AG04449 (cell line): Measurements from ENCODE around the gene LRRC45.
"Not testable (repeated sequence)": the region's sequence is repeated elsewhere in the genome, so short reads cannot be mapped to it uniquely, and the experiment has no call there.

Experiments used
- CTCF ChIA-PET: fragments of 350-600 bp; formaldehyde crosslinking; extraction: SDS; loops from one replicate; lab custom pipeline; 2021; ENCODE audit warnings: antibody characterized with exemption; lab: Yijun Ruan, JAX
- POLR2A ChIA-PET: fragments of 400-600, 350-600 bp; formaldehyde crosslinking; extraction: SDS; loops from one replicate; lab custom pipeline; 2020; ENCODE audit warnings: antibody characterized with exemption, inconsistent platforms; lab: Yijun Ruan, JAX
- DNase-seq: peaks from one replicate; pipeline ENCODE4 v3.0.0-alpha.2; 2010; ENCODE audit warnings: low read depth, low spot score
- H3K4me3 ChIP-seq: 2 replicates; pipeline ENCODE4 v1.5.1; 2011; ENCODE audit warnings: low read depth, mild to moderate bottlenecking, control low read depth, low read length
- TF ChIP-seq, protein P1 (sequence below): IDR thresholded peaks from one replicate; pipeline ENCODE4 v1.5.1; 2011; ENCODE audit warnings: mild to moderate bottlenecking, moderate library complexity, low read length, control low read depth, inconsistent platforms; ENCODE audit not compliant: insufficient read depth; ENCODE audit errors: missing control alignments

The LRRC45 gene

DNA sequence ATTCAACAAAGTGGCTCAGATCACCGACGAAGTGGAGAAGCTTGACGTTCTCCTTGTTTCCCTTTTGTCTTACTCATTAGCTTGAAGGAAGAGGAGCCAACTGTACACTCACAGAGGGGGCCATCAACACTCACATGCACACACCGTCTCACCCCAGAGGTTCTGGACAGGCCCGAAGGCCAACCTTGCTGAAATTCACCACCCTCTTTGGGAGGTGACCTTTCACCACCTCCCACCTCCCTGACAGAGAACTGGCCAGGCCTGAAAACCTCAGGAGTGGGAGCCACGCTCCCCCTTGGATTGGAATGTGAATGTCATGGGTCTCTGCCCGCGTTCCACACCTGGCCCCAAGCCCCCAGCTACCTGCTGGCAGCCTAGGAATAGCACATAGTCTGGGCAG is 12.4 kb downstream of the LRRC45 start:
- no peak for DNase-seq
- POLR2A ChIA-PET: interaction anchor here (1.0 kb wide), 1 partner anchor 76 kb away, joined by 3 read pairs; no protein-coding TSS in a partner anchor
- CTCF ChIA-PET: interaction anchor here (0.7 to 7.4 kb wide), 5 partner anchors 12 to 120 kb away, joined by 3 to 39 read pairs (median 6); partner anchors contain the start of genes CENPX, GPS1, LRRC45 and NOTUM
- TF ChIP-seq, protein P1, sequence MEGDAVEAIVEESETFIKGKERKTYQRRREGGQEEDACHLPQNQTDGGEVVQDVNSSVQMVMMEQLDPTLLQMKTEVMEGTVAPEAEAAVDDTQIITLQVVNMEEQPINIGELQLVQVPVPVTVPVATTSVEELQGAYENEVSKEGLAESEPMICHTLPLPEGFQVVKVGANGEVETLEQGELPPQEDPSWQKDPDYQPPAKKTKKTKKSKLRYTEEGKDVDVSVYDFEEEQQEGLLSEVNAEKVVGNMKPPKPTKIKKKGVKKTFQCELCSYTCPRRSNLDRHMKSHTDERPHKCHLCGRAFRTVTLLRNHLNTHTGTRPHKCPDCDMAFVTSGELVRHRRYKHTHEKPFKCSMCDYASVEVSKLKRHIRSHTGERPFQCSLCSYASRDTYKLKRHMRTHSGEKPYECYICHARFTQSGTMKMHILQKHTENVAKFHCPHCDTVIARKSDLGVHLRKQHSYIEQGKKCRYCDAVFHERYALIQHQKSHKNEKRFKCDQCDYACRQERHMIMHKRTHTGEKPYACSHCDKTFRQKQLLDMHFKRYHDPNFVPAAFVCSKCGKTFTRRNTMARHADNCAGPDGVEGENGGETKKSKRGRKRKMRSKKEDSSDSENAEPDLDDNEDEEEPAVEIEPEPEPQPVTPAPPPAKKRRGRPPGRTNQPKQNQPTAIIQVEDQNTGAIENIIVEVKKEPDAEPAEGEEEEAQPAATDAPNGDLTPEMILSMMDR: no peak
- no peak overlapping the region for H3K4me3 ChIP-seq

DNA sequence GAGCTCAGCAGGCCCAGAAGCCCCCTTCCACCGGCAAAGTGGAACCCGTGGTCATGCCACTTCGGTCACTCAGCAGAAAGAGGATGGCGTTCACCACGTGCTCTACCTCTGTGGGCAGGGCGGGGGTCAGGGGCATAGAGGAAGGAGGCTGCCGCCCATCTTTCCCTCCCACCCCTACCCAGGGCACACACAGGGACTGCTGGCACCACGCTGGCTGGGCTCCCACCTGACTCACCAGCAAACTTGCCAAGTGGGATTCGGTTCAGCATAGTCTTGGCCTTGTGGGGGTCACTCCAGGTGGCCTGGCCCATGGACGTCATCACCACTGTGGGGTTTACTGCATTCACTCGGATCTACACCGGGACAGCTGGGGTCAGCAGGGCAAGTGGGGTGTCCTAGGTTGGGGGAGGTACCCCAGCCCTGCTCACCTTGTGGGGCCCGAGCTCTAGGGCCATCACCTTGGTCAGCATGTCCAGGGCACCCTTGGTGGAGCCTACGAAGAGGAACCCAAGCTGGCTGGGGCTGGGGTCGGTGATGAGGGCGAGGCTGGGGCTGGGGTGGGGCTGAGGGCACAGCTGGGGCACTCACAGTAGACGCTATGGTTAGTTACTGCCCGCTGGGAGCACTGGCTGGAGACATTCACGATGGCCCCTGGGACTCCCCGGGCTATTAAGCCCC is 13.0 kb downstream of the LRRC45 start:
- ChIA-PET POLR2A (interaction anchor here (1.0 kb wide), 1 partner anchor 77 kb away, joined by 3 read pairs; no protein-coding TSS in a partner anchor), CTCF (interaction anchor here (0.7 to 7.4 kb wide), 8 partner anchors 10 to 119 kb away, joined by 3 to 39 read pairs (median 4); partner anchors contain the start of genes CENPX, GPS1, LRRC45 and NOTUM)

DNA sequence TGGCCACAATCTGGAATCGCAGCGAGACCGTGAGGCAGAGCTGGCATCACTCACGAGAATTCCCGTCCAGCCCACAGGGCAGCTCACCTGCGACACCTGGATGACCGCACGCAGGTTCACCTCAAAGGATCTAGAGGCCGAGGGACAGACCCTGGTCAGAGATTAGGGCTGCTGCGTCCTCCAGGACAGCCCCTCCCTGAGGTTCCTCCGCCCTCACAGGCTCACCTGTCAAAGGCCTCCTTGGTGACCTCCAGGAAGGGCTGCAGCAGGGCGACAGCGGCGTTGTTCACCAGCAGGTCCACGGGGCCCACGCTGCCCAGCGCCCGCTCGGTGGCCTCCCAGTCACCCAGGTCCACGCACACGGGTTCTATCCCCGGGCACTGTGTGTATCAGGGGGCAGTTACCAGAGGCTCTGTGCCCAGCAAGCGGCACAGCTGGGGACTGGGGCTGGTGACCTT is 13.6 kb downstream of the LRRC45 start:
- TF ChIP-seq, protein P1: no peak
- peak overlapping the region; percentile 72 for H3K4me3 ChIP-seq
- DNase-seq: no peak
- POLR2A ChIA-PET: no interaction called here
- CTCF ChIA-PET: interaction anchor here (0.8 to 7.4 kb wide), 7 partner anchors 10 to 119 kb away, joined by 3 to 39 read pairs (median 5); partner anchors contain the start of genes CENPX, GPS1, LRRC45 and NOTUM

More for the DNA sequence above, 13.0 kb downstream of the LRRC45 start:
- H3K4me3 ChIP-seq: peak overlapping the region; percentile 72
- TF ChIP-seq, protein P1: no peak
- no peak for DNase-seq

DNA sequence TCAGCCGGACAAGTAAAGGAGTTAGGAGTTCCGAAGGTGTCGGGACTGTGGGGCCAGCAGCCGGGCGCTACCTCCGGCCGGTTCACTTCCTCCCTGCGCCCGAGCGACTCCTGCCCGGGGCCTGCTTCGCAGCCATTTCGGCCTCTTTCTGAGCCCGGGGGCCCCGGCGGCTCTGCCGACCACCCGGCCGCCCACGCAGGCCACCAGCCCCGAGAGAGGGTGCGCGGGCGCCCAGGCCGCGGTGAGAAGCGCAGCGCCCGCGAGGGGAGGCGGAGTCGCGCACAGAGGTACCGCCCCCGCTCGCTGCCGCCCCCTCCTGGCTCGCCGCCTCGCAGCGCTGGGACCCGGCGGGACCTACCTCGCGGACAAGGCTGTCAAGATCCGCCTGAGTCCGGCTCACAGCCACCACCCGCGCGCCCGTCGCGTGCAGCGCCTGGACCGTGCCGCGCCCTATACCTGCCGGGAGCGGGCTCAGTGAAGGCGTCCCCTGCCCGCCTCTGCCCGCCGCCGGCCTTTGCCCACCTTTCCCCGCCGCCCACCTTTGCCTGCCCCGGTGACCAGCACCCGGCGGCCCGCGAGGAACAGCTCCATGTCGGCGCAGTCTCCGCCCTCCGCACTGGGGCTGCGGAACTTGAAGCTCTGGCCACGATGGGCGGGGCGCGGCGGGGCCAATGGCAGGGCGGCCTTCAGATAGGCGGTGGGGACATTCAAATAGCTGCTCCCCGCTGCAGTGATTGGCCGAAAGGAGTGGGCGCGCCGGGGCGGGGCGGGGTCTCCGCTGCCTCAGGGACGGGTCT is 14.2 kb downstream of the LRRC45 start, which contains the start of gene DCXR:
Gene DCXR (minus strand): TSS at position 606 of the 797 bp plus-strand sequence. CDS start 15 bp downstream, at position 591.
- DNase-seq: peak; percentile 49
- TF ChIP-seq, protein P1: peak; percentile 96
- ChIA-PET POLR2A (interaction anchor here (0.7 to 1.6 kb wide), 10 partner anchors 11 to 82 kb away, joined by 3 to 7 read pairs (median 4); partner anchors contain the start of genes CENPX, FASN, GPS1 and LRRC45), CTCF (interaction anchor here (0.7 to 7.4 kb wide), 24 partner anchors 9 to 405 kb away, joined by 3 to 47 read pairs (median 4); partner anchors contain the start of genes CENPX, GPS1, LRRC45 and NOTUM)
- H3K4me3 ChIP-seq: peak within 1 kb of the TSS; percentile 72

DNA sequence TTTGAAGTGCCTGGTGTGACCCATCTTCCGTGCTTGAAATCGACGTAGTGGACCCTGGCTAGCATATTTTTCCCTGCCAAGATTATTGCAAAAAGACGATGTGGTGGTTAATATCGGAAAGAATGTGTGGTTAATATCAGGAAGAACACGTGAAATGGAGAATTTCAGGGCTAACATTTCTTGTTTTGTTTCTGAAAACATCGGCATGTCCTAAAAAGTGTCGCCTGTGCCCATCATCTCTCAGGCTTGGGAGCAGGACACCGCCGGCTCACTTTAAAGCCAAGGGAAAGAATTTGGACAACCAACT is 14.7 kb downstream of the LRRC45 start:
- DNase-seq: no peak
- ChIA-PET POLR2A (interaction anchor here (0.7 to 1.6 kb wide), 10 partner anchors 12 to 83 kb away, joined by 3 to 7 read pairs (median 4); partner anchors contain the start of genes CENPX, FASN, GPS1 and LRRC45), CTCF (interaction anchor here (0.7 to 7.4 kb wide), 21 partner anchors 9 to 404 kb away, joined by 3 to 47 read pairs (median 5); partner anchors contain the start of genes CENPX, GPS1, LRRC45 and NOTUM)
- peak overlapping the region; percentile 51 for H3K4me3 ChIP-seq
- TF ChIP-seq, protein P1: no peak

DNA sequence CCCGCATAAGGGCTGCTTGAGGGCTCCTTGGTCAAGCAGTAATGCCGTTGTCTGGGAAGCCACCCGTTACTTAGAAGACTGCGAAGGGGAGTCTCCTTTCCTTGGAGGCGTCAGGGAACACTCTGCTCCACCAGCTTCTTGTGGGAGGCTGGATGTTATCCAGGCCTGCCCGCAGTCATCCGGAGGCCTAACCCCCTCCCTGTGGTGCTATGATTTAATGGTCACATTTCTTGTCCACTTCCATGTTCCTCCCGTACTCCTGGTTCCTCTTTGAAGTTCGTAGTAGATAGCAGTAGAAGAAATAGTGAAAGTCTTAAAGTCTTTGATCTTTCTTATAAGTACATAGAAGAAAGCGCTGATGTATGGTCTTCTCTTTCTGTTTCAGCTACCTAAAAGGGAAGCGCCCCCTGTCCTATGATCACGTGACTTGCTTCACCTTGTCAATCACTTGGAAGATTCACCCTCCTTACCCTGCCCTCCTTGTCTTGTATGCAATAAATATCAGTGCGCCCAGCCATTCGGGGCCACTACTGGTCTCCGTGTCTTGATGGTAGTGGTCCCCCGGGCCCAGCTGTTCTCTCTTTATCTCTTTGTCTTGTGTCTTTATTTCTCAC is 15.8 kb downstream of the LRRC45 start:
- DNase-seq, H3K4me3 ChIP-seq: not testable (repeated sequence)
- POLR2A ChIA-PET: interaction anchor here (1.6 kb wide), 1 partner anchor 15 kb away, joined by 4 read pairs; no protein-coding TSS in a partner anchor
- CTCF ChIA-PET: interaction anchor here (0.9 to 7.4 kb wide), 4 partner anchors 8 to 79 kb away, joined by 3 to 47 read pairs (median 22); partner anchors contain the start of genes GPS1, NOTUM and RFNG
